ENCODE results near the gene AHCY.
A peak's percentile ranks its signal among the peaks of the same experiment; 100 is the strongest.
"Not testable (repeated sequence)": the region's sequence is repeated elsewhere in the genome, so short reads cannot be mapped to it uniquely, and the experiment has no call there.

AHCY gene

GRCh38 chr20:34281177-34281576, 22.0 kb downstream of the AHCY start:
- Histone ChIP-seq H3K4me1 (ENCODE audit: insufficient read depth, insufficient read length) (no peaks in the 10 kb centered on the region), H3K27me3 (ENCODE audit: insufficient read depth, insufficient read length) (no peaks in the 10 kb centered on the region), H3K9ac (ENCODE audit: insufficient read length, low read depth) (no peak overlapping the region), H3K4me3 (ENCODE audit: insufficient read length, low read depth) (no peak overlapping the region), H3K36me3 (ENCODE audit: insufficient read depth, insufficient read length, low read length) (peaks cover 94% of the 10 kb centered on the region), H3K9me3 (ENCODE audit: insufficient read depth, low read length) (no peaks in the 10 kb centered on the region)
- DNase-seq (ENCODE audit: low read depth, low spot score) = no peak
- no peak for TF ChIP-seq YY1 (IDR thresholded peaks at IDR 0.05; ENCODE audit: insufficient read depth, insufficient read length)
- TF ChIP-seq ZNF274 (IDR thresholded peaks at IDR 0.05; ENCODE audit: low read depth, low read length) = no peak
- no peak for TF ChIP-seq SUZ12 (IDR thresholded peaks at IDR 0.05; ENCODE audit: extremely low read depth, insufficient read depth, insufficient read length)

- Histone ChIP-seq H3K36me3 (ENCODE audit: insufficient read depth, insufficient read length, low read length) (peaks cover 48% of the 10 kb centered on the region), H3K9me3 (ENCODE audit: insufficient read depth, low read length) (no peaks in the 10 kb centered on the region), H3K4me1 (ENCODE audit: insufficient read depth, insufficient read length) (no peaks in the 10 kb centered on the region), H3K27me3 (ENCODE audit: insufficient read depth, insufficient read length) (no peaks in the 10 kb centered on the region), H3K4me3 (ENCODE audit: insufficient read length, low read depth) (no peak overlapping the region), H3K9ac (ENCODE audit: insufficient read length, low read depth) (no peak overlapping the region)
- no peak for DNase-seq (ENCODE audit: low read depth, low spot score)
- TF ChIP-seq YY1 (IDR thresholded peaks at IDR 0.05; ENCODE audit: insufficient read depth, insufficient read length) = no peak
- no peak for TF ChIP-seq SUZ12 (IDR thresholded peaks at IDR 0.05; ENCODE audit: extremely low read depth, insufficient read depth, insufficient read length)
- no peak for TF ChIP-seq ZNF274 (IDR thresholded peaks at IDR 0.05; ENCODE audit: low read depth, low read length)
Observed at GRCh38 chr20:34274694-34275093, 28.5 kb downstream of the AHCY start.

GRCh38 chr20:34271956-34272355, 31.2 kb downstream of the AHCY start:
- no peak for DNase-seq (ENCODE audit: low read depth, low spot score)
- no peaks in the 10 kb centered on the region for H3K27me3 ChIP-seq (ENCODE audit: insufficient read depth, insufficient read length)

GRCh38 chr20:34269996-34270627, 33.0 kb downstream of the AHCY start:
- H3K4me1 ChIP-seq (ENCODE audit: insufficient read depth, insufficient read length) = no peaks in the 10 kb centered on the region
- peaks cover 7% of the 10 kb centered on the region for H3K36me3 ChIP-seq (ENCODE audit: insufficient read depth, insufficient read length, low read length)
- TF ChIP-seq SUZ12 (IDR thresholded peaks at IDR 0.05; ENCODE audit: extremely low read depth, insufficient read depth, insufficient read length) (no peak), YY1 (IDR thresholded peaks at IDR 0.05; ENCODE audit: insufficient read depth, insufficient read length) (no peak), ZNF274 (IDR thresholded peaks at IDR 0.05; ENCODE audit: low read depth, low read length) (no peak)
- H3K4me3 ChIP-seq (ENCODE audit: insufficient read length, low read depth) = no peak overlapping the region
- H3K9ac ChIP-seq (ENCODE audit: insufficient read length, low read depth) = no peak overlapping the region
- no peaks in the 10 kb centered on the region for H3K9me3 ChIP-seq (ENCODE audit: insufficient read depth, low read length)
- no peaks in the 10 kb centered on the region for H3K27me3 ChIP-seq (ENCODE audit: insufficient read depth, insufficient read length)
- no peak for DNase-seq (ENCODE audit: low read depth, low spot score)

More at GRCh38 chr20:34271956-34272355, 31.2 kb downstream of the AHCY start:
- peaks cover 25% of the 10 kb centered on the region for H3K36me3 ChIP-seq (ENCODE audit: insufficient read depth, insufficient read length, low read length)
- no peaks in the 10 kb centered on the region for H3K4me1 ChIP-seq (ENCODE audit: insufficient read depth, insufficient read length)
- H3K4me3 ChIP-seq (ENCODE audit: insufficient read length, low read depth) = no peak overlapping the region
- no peaks in the 10 kb centered on the region for H3K9me3 ChIP-seq (ENCODE audit: insufficient read depth, low read length)
- no peak overlapping the region for H3K9ac ChIP-seq (ENCODE audit: insufficient read length, low read depth)
- no peak for TF ChIP-seq ZNF274 (IDR thresholded peaks at IDR 0.05; ENCODE audit: low read depth, low read length)
- no peak for TF ChIP-seq YY1 (IDR thresholded peaks at IDR 0.05; ENCODE audit: insufficient read depth, insufficient read length)
- TF ChIP-seq SUZ12 (IDR thresholded peaks at IDR 0.05; ENCODE audit: extremely low read depth, insufficient read depth, insufficient read length) = no peak

GRCh38 chr20:34268851-34269636, 34.1 kb downstream of the AHCY start:
- no peaks in the 10 kb centered on the region for H3K9me3 ChIP-seq (ENCODE audit: insufficient read depth, low read length)
- no peaks in the 10 kb centered on the region for H3K4me1 ChIP-seq (ENCODE audit: insufficient read depth, insufficient read length)
- no peak for TF ChIP-seq SUZ12 (IDR thresholded peaks at IDR 0.05; ENCODE audit: extremely low read depth, insufficient read depth, insufficient read length)
- no peak for TF ChIP-seq ZNF274 (IDR thresholded peaks at IDR 0.05; ENCODE audit: low read depth, low read length)
- TF ChIP-seq YY1 (IDR thresholded peaks at IDR 0.05; ENCODE audit: insufficient read depth, insufficient read length) = no peak
- DNase-seq (ENCODE audit: low read depth, low spot score) = no peak
- H3K36me3 ChIP-seq (ENCODE audit: insufficient read depth, insufficient read length, low read length) = peaks cover 2% of the 10 kb centered on the region
- no peaks in the 10 kb centered on the region for H3K27me3 ChIP-seq (ENCODE audit: insufficient read depth, insufficient read length)
- peak overlapping the region; percentile 40 for H3K4me3 ChIP-seq (ENCODE audit: insufficient read length, low read depth)
- peak overlapping the region; percentile 72 for H3K9ac ChIP-seq (ENCODE audit: insufficient read length, low read depth)

GRCh38 chr20:34268145-34268544, 35.0 kb downstream of the AHCY start:
- H3K9ac ChIP-seq (ENCODE audit: insufficient read length, low read depth) = no peak overlapping the region
- no peak for DNase-seq (ENCODE audit: low read depth, low spot score)

GRCh38 chr20:34264141-34264540, 39.0 kb downstream of the AHCY start:
- no peaks in the 10 kb centered on the region for H3K27me3 ChIP-seq (ENCODE audit: insufficient read depth, insufficient read length)
- TF ChIP-seq ZNF274 (IDR thresholded peaks at IDR 0.05; ENCODE audit: low read depth, low read length) = no peak
- TF ChIP-seq SUZ12 (IDR thresholded peaks at IDR 0.05; ENCODE audit: extremely low read depth, insufficient read depth, insufficient read length) = no peak
- H3K36me3 ChIP-seq (ENCODE audit: insufficient read depth, insufficient read length, low read length) = no peaks in the 10 kb centered on the region

More at GRCh38 chr20:34268145-34268544, 35.0 kb downstream of the AHCY start:
- H3K36me3 ChIP-seq (ENCODE audit: insufficient read depth, insufficient read length, low read length) = no peaks in the 10 kb centered on the region
- TF ChIP-seq ZNF274 (IDR thresholded peaks at IDR 0.05; ENCODE audit: low read depth, low read length) (no peak), SUZ12 (IDR thresholded peaks at IDR 0.05; ENCODE audit: extremely low read depth, insufficient read depth, insufficient read length) (no peak), YY1 (IDR thresholded peaks at IDR 0.05; ENCODE audit: insufficient read depth, insufficient read length) (no peak)
- H3K4me1 ChIP-seq (ENCODE audit: insufficient read depth, insufficient read length) = no peaks in the 10 kb centered on the region
- no peaks in the 10 kb centered on the region for H3K9me3 ChIP-seq (ENCODE audit: insufficient read depth, low read length)
- H3K4me3 ChIP-seq (ENCODE audit: insufficient read length, low read depth) = no peak overlapping the region
- H3K27me3 ChIP-seq (ENCODE audit: insufficient read depth, insufficient read length) = no peaks in the 10 kb centered on the region

GRCh38 chr20:34263468-34263867, 39.7 kb downstream of the AHCY start:
- not testable (repeated sequence) for H3K4me3 ChIP-seq (ENCODE audit: insufficient read length, low read depth); H3K4me1 ChIP-seq (ENCODE audit: insufficient read depth, insufficient read length); DNase-seq (ENCODE audit: low read depth, low spot score); H3K9ac ChIP-seq (ENCODE audit: insufficient read length, low read depth); H3K36me3 ChIP-seq (ENCODE audit: insufficient read depth, insufficient read length, low read length); H3K27me3 ChIP-seq (ENCODE audit: insufficient read depth, insufficient read length); H3K9me3 ChIP-seq (ENCODE audit: insufficient read depth, low read length)

More at GRCh38 chr20:34264141-34264540, 39.0 kb downstream of the AHCY start:
- no peak for DNase-seq (ENCODE audit: low read depth, low spot score)
- Histone ChIP-seq H3K9me3 (ENCODE audit: insufficient read depth, low read length) (no peaks in the 10 kb centered on the region), H3K4me3 (ENCODE audit: insufficient read length, low read depth) (no peak overlapping the region), H3K4me1 (ENCODE audit: insufficient read depth, insufficient read length) (peaks cover 3% of the 10 kb centered on the region), H3K9ac (ENCODE audit: insufficient read length, low read depth) (no peak overlapping the region)

All from NT2/D1 (cell line).